ENCODE measurements around the gene ZBTB8OS.
"Not testable (repeated sequence)": the region's sequence is repeated elsewhere in the genome, so short reads cannot be mapped to it uniquely, and the experiment has no call there.

ZBTB8OS gene

GRCh38 chr1:32639489-32640075, 10.8 kb downstream of the ZBTB8OS start:
- Histone ChIP-seq H3K36me3 (replicated peaks) (no peaks in the 10 kb centered on the region), H3K4me3 (ENCODE audit: low read depth, low read length) (no peak overlapping the region), H3K27me3 (replicated peaks) (no peaks in the 10 kb centered on the region), H3K27ac (no peak overlapping the region)
- in situ Hi-C loops (cut with HindIII; ENCODE audit: low pct_ligation_motif_present, low sequenced_read_pairs): no loop called here
- no peak for DNase-seq
- TF ChIP-seq CTCF (IDR thresholded peaks at IDR 0.05; ENCODE audit: low read depth, low read length, missing control alignments): no peak

- H3K4me3 ChIP-seq (ENCODE audit: low read depth, low read length): no peak overlapping the region
- in situ Hi-C loops (cut with HindIII; ENCODE audit: low pct_ligation_motif_present, low sequenced_read_pairs): no loop called here
- no peaks in the 10 kb centered on the region for H3K27me3 ChIP-seq (replicated peaks)
- no peak overlapping the region for H3K27ac ChIP-seq
- TF ChIP-seq CTCF (IDR thresholded peaks at IDR 0.05; ENCODE audit: low read depth, low read length, missing control alignments): no peak
- H3K36me3 ChIP-seq (replicated peaks): peaks cover 2% of the 10 kb centered on the region
- no peak for DNase-seq
Observed at GRCh38 chr1:32636914-32637645, 13.3 kb downstream of the ZBTB8OS start.

GRCh38 chr1:32635508-32636277, 14.7 kb downstream of the ZBTB8OS start:
- TF ChIP-seq CTCF (IDR thresholded peaks at IDR 0.05; ENCODE audit: low read depth, low read length, missing control alignments): no peak
- no peak overlapping the region for H3K27ac ChIP-seq
- no peak for DNase-seq
- no peaks in the 10 kb centered on the region for H3K27me3 ChIP-seq (replicated peaks)
- H3K4me3 ChIP-seq (ENCODE audit: low read depth, low read length): no peak overlapping the region
- H3K36me3 ChIP-seq (replicated peaks): peaks cover 2% of the 10 kb centered on the region
- in situ Hi-C loops (cut with HindIII; ENCODE audit: low pct_ligation_motif_present, low sequenced_read_pairs): no loop called here

GRCh38 chr1:32632829-32633228, 17.5 kb downstream of the ZBTB8OS start:
- Histone ChIP-seq H3K27me3 (replicated peaks) (no peaks in the 10 kb centered on the region), H3K4me3 (ENCODE audit: low read depth, low read length) (no peak overlapping the region), H3K36me3 (replicated peaks) (peaks cover 8% of the 10 kb centered on the region), H3K27ac (no peak overlapping the region)
- no peak for TF ChIP-seq CTCF (IDR thresholded peaks at IDR 0.05; ENCODE audit: low read depth, low read length, missing control alignments)
- in situ Hi-C loops (cut with HindIII; ENCODE audit: low pct_ligation_motif_present, low sequenced_read_pairs): no loop called here
- no peak for DNase-seq

- in situ Hi-C loops (cut with HindIII; ENCODE audit: low pct_ligation_motif_present, low sequenced_read_pairs); H3K36me3 ChIP-seq (replicated peaks); H3K27ac ChIP-seq; DNase-seq; H3K4me3 ChIP-seq (ENCODE audit: low read depth, low read length); H3K27me3 ChIP-seq (replicated peaks): not testable (repeated sequence)
Observed at GRCh38 chr1:32630173-32630572, 20.2 kb downstream of the ZBTB8OS start.

GRCh38 chr1:32627596-32628162, 22.7 kb downstream of the ZBTB8OS start:
- in situ Hi-C loops (cut with HindIII; ENCODE audit: low pct_ligation_motif_present, low sequenced_read_pairs): no loop called here
- Histone ChIP-seq H3K4me3 (ENCODE audit: low read depth, low read length) (no peak overlapping the region), H3K27ac (no peak overlapping the region), H3K36me3 (replicated peaks) (peaks cover 6% of the 10 kb centered on the region), H3K27me3 (replicated peaks) (no peaks in the 10 kb centered on the region)
- TF ChIP-seq CTCF (IDR thresholded peaks at IDR 0.05; ENCODE audit: low read depth, low read length, missing control alignments): no peak
- DNase-seq: no peak

Data from brain microvascular endothelial cell (primary cell).